Fibroblast of the conjunctiva (primary cell): ENCODE data around the gene AGAP5.
A peak's percentile ranks its signal among the peaks of the same experiment; 100 is the strongest.

ENCODE experiments used
- DNase-seq: peaks from one replicate; pipeline ENCODE4 v3.0.0-alpha.2; 2010; ENCODE audit warnings: low read depth

AGAP5 gene

DNA sequence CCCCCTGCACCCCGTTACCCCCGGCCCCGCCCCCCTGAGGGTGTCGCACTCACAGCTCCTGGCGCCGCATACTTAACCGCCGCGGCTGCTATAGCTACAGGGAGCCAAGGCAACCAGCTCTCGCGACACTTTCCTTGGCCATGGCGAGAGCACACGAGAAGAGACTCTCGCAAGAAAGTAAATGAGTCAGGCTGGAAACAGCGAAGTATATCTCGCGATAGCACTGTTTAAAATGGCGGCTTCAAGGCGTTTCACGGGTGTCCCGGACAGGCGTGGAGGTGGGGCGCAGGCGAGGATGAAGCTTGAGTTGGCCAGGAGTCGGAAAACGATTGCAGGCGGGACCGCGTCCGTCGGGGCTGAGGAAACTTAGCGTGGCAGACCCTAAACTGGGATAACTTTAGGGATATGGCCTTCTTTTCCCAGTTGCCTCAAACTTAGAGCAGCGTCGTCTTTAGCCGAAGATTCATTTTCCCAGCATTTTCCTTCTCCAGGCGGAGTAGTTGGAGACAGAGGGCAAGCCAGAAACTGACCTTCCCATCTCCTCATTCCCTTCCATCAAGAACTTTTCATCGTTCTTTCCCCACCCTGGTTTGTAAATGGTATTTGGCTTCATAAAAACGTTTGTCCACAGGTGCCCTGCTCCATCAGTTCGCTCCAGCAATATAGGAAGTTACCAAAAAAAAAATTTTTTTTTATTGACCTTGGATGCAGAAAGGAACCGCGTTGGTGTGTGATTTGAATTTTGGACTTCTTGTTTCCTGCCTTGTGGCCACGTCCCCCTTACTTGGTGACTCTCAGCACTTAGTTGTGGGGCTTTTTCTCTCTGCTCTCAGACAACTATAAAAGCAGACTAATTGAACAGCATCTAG, 71.8 kb downstream of the AGAP5 start:
- peak; percentile 96 for DNase-seq

- no peak for DNase-seq
These were observed 72.7 kb downstream of the AGAP5 start for GRCh38 chr10:73625004-73625883.
